ENCODE results near the gene RDH11.
"Not testable (repeated sequence)": the region's sequence is repeated elsewhere in the genome, so short reads cannot be mapped to it uniquely, and the experiment has no call there.

RDH11 gene

DNA sequence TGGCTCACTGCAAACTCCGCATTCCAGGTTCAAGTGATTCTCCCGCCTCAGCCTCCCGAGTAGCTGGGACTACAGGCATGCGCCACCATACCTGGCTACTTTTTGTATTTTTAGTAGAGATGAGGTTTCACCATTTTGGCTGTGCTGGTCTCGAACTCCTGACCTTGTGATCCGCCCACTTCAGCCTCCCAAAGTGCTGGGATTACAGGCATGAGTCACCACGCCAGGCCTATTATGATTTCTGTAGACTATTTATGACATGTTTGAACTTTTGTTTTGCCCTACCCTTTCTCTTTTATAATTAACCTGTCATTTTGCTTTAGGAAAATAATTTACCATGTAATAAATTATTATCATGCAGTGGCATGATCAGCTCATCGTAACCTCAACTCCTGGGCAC, 5.9 kb upstream of the RDH11 start, which contains the start of gene RDH12:
Gene RDH12 (plus strand): TSS at position 395 of the 400 bp plus-strand sequence. CDS start 20,757 bp downstream, outside the sequence.
- DNase-seq, result not testable (repeated sequence)

GRCh38 chr14:67698179-67698578, 2.6 kb upstream of the RDH11 start:
- DNase-seq, result no peak

DNA sequence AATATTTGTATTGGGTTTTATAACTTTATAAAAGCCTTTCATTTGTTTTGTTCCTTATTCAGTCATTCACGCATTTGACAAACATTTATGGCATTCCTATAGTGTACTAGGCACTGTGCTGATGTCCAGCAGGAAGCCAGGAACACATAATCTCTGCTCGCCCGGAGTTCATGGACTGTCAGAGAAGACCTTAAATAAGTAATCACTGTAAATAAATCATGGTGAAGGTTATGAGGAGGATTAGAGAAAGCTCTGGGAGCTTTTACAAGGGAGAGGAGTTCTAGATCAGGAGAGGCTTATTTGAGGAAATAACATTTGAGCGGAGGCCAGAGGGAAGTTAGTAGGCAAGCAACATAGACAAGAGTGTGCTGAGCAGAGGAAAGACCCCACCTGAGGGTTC, 1.4 kb upstream of the RDH11 start:
- DNase-seq, result no peak

DNA sequence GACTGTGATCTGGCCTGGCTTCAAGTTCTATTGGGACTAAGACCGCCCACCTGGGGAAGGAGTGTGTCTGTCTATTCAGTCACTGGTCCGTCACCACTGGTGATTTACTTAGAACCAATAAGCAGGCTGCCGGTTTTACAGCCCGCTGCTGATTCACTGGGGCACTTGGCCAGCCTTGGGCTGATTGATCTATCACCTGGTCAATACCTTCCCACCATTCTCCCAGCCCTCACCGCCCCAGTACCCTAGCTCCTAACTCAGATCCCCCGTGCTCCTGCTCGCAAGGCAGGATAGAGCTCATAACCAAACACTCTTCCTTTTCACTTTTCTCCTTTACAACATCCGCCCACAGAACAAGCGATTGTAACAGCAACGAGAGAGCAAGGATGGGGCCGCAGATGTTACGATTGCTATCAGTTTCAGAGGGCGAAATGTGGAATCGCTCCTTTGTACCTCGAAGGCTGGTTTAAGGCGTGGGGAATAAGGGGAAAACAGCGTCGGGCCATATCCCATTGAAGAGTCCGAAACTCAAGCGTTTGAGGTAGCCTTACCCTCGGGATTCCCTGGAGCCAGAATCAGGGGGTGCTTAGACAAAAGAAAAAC, 672 bp downstream of the RDH11 start:
- DNase-seq, result peak; percentile 84

DNA sequence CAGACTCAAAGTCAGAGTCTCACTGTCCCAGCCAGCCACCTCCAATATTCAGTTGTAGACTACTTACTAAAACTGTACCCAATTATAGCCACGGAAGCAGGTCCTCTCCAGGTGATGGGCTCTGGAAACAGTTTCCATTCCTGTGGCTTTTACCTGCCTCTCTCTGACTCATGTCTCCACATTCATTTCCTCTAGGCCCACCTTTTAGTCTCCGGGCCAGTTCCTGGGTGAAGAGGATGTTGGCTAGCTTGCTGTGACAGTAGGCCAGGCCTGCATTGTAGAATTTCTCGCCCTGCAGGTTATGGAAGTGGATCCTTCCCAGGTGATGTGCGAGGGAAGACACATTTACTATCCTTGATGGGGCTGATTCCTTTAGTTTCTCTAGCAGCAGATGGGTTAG, 5.6 kb downstream of the RDH11 start:
- no peak for DNase-seq

GRCh38 chr14:67683842-67684241, 11.7 kb downstream of the RDH11 start:
- no peak for DNase-seq

DNA sequence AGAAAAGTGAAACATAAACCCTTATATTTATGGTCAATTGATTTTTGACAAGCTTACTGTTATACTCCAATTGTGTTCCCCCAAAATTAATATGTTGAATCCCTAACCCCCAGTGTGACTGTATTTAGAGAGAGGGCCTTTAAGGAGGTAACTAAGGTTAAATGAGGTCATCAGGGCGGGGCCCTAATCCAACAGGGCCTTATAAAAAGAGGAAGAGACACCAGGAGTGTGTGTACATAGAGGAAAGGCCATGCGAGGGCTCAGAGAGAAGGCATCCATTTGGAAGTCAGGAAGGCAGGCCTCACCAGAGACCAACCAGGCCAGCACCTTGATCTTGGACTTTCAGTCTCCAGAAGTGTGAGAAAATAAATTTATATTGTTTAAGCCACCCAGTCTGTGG, 14.6 kb downstream of the RDH11 start:
- no peak for DNase-seq

DNA sequence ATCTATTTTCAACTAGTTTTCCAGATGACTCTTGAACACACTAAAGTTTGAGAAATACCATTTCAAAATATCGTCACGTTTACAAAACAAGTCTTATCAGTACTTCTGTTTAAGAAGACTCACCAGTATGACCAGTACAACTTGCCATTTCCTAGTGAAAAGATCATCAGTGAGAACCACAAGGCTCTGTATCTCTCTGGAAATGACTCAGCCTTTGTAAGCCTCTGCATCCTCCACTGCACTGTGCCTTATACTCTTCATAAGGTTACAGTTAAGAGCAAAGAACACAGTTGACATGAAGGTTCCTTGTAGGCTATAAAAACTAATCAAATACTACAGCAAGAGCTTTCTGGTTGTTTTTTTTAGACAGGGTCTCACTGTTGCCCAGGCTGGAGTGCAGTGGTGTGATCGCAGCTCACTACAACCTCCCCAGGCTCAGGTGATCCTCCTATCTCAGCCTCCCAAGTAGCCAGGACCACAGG, 15.4 kb downstream of the RDH11 start:
- no peak for DNase-seq

GRCh38 chr14:67679006-67679405, 16.6 kb downstream of the RDH11 start:
- no peak for DNase-seq

DNA sequence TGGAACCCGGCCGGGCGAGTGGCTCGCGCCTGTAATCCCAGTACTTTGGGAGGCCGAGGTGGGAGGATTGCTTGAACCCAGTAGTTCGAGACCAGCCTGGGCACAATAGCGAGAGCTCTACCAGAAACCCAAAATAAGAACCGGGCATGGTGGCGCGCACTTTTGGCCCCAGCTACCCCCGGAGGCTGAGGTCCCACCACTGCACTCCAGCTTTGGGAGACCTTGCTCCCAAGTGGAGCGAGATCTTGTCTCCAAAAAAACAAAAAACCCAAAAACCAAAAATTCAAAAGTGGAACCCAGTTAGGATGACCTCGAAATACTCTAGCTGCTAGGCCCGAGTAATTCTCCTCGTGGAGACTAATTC, 20.4 kb downstream of the RDH11 start:
- no peak for DNase-seq

DNA sequence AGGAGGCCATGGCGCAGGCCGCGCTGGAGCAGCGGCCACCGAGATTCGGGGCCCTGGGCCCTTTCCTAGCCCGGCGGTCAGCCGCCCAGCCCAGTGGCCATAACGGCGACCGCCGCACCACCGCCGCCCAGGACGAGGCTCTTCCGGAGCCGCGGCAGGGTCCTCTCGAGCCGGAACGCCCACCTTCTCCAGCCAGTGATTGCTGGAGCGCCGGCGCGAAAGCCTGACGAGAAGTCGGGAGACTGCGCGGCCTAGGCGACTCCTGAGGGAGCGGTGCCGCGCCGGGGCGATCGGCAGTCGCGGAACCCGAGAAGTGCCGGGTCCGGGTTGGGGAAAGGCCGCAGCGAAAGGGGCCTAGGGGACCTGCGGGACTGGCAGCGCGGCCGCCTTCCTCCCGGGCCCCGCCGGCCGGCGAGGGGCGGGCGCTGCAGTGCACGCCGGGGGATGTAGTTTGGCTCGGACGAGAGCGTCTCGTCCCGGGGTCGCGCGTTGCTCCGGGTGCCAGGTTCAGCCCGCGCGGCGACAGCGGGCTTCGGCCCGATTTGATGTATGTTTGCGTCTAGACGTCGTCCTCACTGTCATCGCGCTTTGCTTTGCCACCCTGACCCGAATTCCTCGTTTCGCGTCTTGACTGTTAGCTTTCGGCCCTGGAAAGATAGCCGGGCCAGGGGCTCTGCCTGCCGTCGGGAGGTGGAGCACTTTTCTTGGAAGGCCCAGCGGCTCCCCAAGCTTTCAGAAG, 20.9 kb downstream of the RDH11 start, which contains the start of gene VTI1B:
Gene VTI1B (minus strand): TSS at position 153 of the 739 bp plus-strand sequence. CDS start 143 bp downstream, at position 10.
- peak; percentile 27 for DNase-seq

- DNase-seq, result peak; percentile 75
Observed at GRCh38 chr14:67674139-67674479, 21.5 kb downstream of the RDH11 start.

DNA sequence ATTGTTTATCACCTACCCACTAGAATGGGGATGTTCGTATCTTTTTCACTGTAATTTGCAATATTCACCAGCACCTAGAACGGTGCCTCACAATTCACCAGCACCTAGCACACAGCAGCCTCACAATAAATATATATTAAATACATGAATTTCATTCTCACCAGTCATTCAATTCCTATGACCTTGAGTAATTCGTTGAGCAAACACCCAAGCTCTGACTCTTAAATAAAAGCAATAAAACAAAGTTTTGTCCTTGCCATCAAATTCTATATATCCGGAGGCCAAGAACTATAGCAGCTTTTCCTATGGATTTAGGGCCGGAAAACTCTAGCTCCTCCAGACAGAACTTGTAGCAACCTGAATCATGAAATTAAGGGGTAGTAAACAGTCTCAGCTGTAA, 22.1 kb downstream of the RDH11 start:
- no peak for DNase-seq

- DNase-seq, result no peak
Observed at GRCh38 chr14:67668559-67668958, 27.0 kb downstream of the RDH11 start.

- DNase-seq, result peak; percentile 70
Observed at GRCh38 chr14:67666750-67667449, 28.7 kb downstream of the RDH11 start.

- DNase-seq, result no peak
Observed at GRCh38 chr14:67665868-67666267, 29.7 kb downstream of the RDH11 start.

DNA sequence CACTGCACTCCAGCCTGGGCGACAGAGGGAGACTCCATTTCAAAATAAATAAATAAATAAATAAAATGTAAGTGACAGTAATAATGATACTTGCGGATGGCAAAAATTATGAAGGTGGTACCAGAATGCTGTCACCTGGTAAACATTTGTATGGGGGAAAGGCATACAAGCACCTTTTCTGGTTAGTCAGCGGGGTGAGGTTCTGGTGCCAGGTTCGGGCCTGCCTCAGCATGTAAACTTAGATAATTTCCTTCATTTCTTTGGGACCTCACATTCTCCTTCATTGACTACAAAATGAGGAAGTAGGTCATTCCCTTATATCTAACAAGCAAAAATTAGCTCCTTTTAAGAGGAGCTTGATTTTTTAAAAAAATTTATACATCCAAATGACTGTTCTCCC, 31.9 kb downstream of the RDH11 start:
- DNase-seq, result no peak

- no peak for DNase-seq
Observed at GRCh38 chr14:67653651-67654280, 41.8 kb downstream of the RDH11 start.

GRCh38 chr14:67652189-67652588, 43.4 kb downstream of the RDH11 start:
- no peak for DNase-seq

- no peak for DNase-seq
Observed at GRCh38 chr14:67650694-67651093, 44.9 kb downstream of the RDH11 start.

GRCh38 chr14:67650151-67650550, 45.4 kb downstream of the RDH11 start:
- DNase-seq, result no peak

- no peak for DNase-seq
Observed at GRCh38 chr14:67646131-67646530, 49.4 kb downstream of the RDH11 start.

DNA sequence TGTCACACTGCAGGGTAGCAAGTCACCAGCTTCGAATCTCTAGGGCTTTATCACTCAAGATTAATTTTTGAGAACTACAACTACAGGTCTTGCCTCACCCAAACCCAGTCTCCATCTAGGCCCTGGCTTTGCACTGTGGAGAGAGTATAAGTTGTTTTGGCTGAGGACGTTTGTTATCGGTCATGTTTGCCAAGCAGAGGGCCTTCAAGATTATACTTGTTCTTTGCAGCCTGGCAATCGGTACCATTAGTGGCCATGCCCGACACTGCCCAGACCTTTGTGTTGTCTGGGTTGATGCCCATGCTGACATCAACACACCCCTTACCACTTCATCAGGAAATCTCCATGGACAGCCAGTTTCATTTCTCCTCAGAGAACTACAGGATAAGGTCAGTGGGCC, 50.1 kb downstream of the RDH11 start:
- no peak for DNase-seq

GRCh38 chr14:67644428-67644827, 51.1 kb downstream of the RDH11 start:
- DNase-seq, result no peak

Data from NCI-H1694 (cell line).